ENCODE data around the gene NHP2. TPM values are rescaled to one million over a fixed set of nuclear protein-coding genes. Genes with fewer than 3 reads are reported as not detected.
A peak's percentile ranks its signal among the peaks of the same experiment; 100 is the strongest.

Gene NHP2
- total and polyA plus RNA-seq, 8 donors = 4.0 to 182 (median 82.6) TPM

GRCh38 chr5:178143901-178144300, 9.8 kb downstream of the NHP2 start:
- peaks cover 0 to 10% (median 3%) of the 10 kb centered on the region in 4 donors for H3K4me1 ChIP-seq
- no peaks in the 10 kb centered on the region for H3K9me3 ChIP-seq
- TF ChIP-seq POLR2A (IDR thresholded peaks at IDR 0.05) = no peak
- peak in 1 of 3 donors; percentile 25 for TF ChIP-seq POLR2AphosphoS5 (IDR thresholded peaks at IDR 0.05)
- no peak overlapping the region for H3K4me3 ChIP-seq
- intact Hi-C loops (cut with DNase I; ENCODE audit: low total_unique reads) = no loop called here
- no peaks in the 10 kb centered on the region for H3K27me3 ChIP-seq
- peak overlapping the region in 1 of 5 donors; percentile 17 for H3K27ac ChIP-seq
- WGBS, 5 donors = 55 to 80% (median 71%) methylated on average over 4 to 10 of the region's 10 CpGs
- peak in 1 of 2 donors; percentile 85 for DNase-seq
- peaks cover 59 to 100% (median 96%) of the 10 kb centered on the region in 4 donors for H3K36me3 ChIP-seq

- no peaks in the 10 kb centered on the region for H3K27me3 ChIP-seq
- H3K4me3 ChIP-seq = no peak overlapping the region
- H3K36me3 ChIP-seq = peaks cover 53 to 100% (median 96%) of the 10 kb centered on the region in 4 donors
- H3K27ac ChIP-seq = peak overlapping the region in 1 of 5 donors; percentile 17
- 75 to 89% (median 85%) methylated on average over 6 of the region's 6 CpGs for WGBS, 5 donors
- H3K4me1 ChIP-seq = peaks cover 0 to 10% (median 3%) of the 10 kb centered on the region in 4 donors
- no peak for DNase-seq
- no peak for TF ChIP-seq POLR2A (IDR thresholded peaks at IDR 0.05)
- TF ChIP-seq POLR2AphosphoS5 (IDR thresholded peaks at IDR 0.05) = no peak
- no peak for TF ChIP-seq CTCF (IDR thresholded peaks at IDR 0.05)
- no peak for TF ChIP-seq EP300 (IDR thresholded peaks at IDR 0.05)
- intact Hi-C loops (cut with DNase I; ENCODE audit: low total_unique reads) = no loop called here
- H3K9me3 ChIP-seq = no peaks in the 10 kb centered on the region
Measured at GRCh38 chr5:178143246-178143645, 10.4 kb downstream of the NHP2 start.

GRCh38 chr5:178142642-178143041, 11.0 kb downstream of the NHP2 start:
- Histone ChIP-seq H3K27ac (no peak overlapping the region), H3K27me3 (no peaks in the 10 kb centered on the region), H3K36me3 (peaks cover 47 to 100% (median 96%) of the 10 kb centered on the region in 4 donors), H3K9me3 (no peaks in the 10 kb centered on the region), H3K4me1 (peaks cover 0 to 10% (median 3%) of the 10 kb centered on the region in 4 donors), H3K4me3 (no peak overlapping the region)
- DNase-seq = no peak
- no peak for TF ChIP-seq POLR2A (IDR thresholded peaks at IDR 0.05)
- no peak for TF ChIP-seq POLR2AphosphoS5 (IDR thresholded peaks at IDR 0.05)
- TF ChIP-seq EP300 (IDR thresholded peaks at IDR 0.05) = no peak
- no peak for TF ChIP-seq CTCF (IDR thresholded peaks at IDR 0.05)
- WGBS, 5 donors = 84 to 94% (median 92%) methylated on average over 20 of the region's 20 CpGs
- intact Hi-C loops (cut with DNase I; ENCODE audit: low total_unique reads) = no loop called here

- Histone ChIP-seq H3K4me3 (no peak overlapping the region), H3K27me3 (no peaks in the 10 kb centered on the region), H3K36me3 (peaks cover 37 to 100% (median 93%) of the 10 kb centered on the region in 4 donors), H3K4me1 (peaks cover 0 to 10% (median 3%) of the 10 kb centered on the region in 4 donors), H3K9me3 (no peaks in the 10 kb centered on the region), H3K27ac (no peak overlapping the region)
- intact Hi-C loops (cut with DNase I; ENCODE audit: low total_unique reads) = no loop called here
- no peak for DNase-seq
- TF ChIP-seq POLR2AphosphoS5 (IDR thresholded peaks at IDR 0.05) (no peak), CTCF (IDR thresholded peaks at IDR 0.05) (no peak), EP300 (IDR thresholded peaks at IDR 0.05) (no peak), POLR2A (IDR thresholded peaks at IDR 0.05) (no peak)
- WGBS, 5 donors = 92 to 99% (median 95%) methylated on average over 4 of the region's 4 CpGs
Measured at GRCh38 chr5:178141550-178141949, 12.1 kb downstream of the NHP2 start.

GRCh38 chr5:178137991-178138390, 15.7 kb downstream of the NHP2 start:
- H3K36me3 ChIP-seq = peaks cover 12 to 97% (median 89%) of the 10 kb centered on the region in 4 donors
- H3K27me3 ChIP-seq = no peaks in the 10 kb centered on the region
- intact Hi-C loops (cut with DNase I; ENCODE audit: low total_unique reads) = no loop called here
- TF ChIP-seq POLR2AphosphoS5 (IDR thresholded peaks at IDR 0.05) = no peak
- no peak for TF ChIP-seq CTCF (IDR thresholded peaks at IDR 0.05)
- TF ChIP-seq POLR2A (IDR thresholded peaks at IDR 0.05) = no peak
- no peak for TF ChIP-seq EP300 (IDR thresholded peaks at IDR 0.05)
- H3K4me3 ChIP-seq = no peak overlapping the region
- peaks cover 0 to 10% (median 0%) of the 10 kb centered on the region in 4 donors for H3K4me1 ChIP-seq
- DNase-seq = no peak
- no peak overlapping the region for H3K27ac ChIP-seq
- no peaks in the 10 kb centered on the region for H3K9me3 ChIP-seq
- 84 to 95% (median 91%) methylated on average over 9 to 12 of the region's 12 CpGs for WGBS, 5 donors
